Measurements from ENCODE around the gene IRX2.

IRX2 gene

GRCh38 chr5:2697446-2698200, 53.9 kb downstream of the IRX2 start:
- no peak overlapping the region for H3K4me3 Mint-ChIP-seq
- H3K4me1 Mint-ChIP-seq, result no peaks in the 10 kb centered on the region
- H3K27ac Mint-ChIP-seq, result no peak overlapping the region
- TF ChIP-seq CTCF (IDR thresholded peaks at IDR 0.05; ENCODE audit: unreplicated experiment in 3 of 3), result no peak
- peaks cover 57% of the 10 kb centered on the region for H3K27me3 Mint-ChIP-seq (ENCODE audit: low read depth)
- no peaks in the 10 kb centered on the region for H3K36me3 Mint-ChIP-seq (ENCODE audit: low read depth)
- peaks cover 5% of the 10 kb centered on the region for H3K9me3 Mint-ChIP-seq

GRCh38 chr5:2697041-2697440, 54.4 kb downstream of the IRX2 start:
- no peak overlapping the region for H3K27ac Mint-ChIP-seq
- H3K27me3 Mint-ChIP-seq (ENCODE audit: low read depth), result peaks cover 55% of the 10 kb centered on the region
- H3K9me3 Mint-ChIP-seq, result peaks cover 5% of the 10 kb centered on the region
- no peak overlapping the region for H3K4me3 Mint-ChIP-seq
- no peak for TF ChIP-seq CTCF (IDR thresholded peaks at IDR 0.05; ENCODE audit: unreplicated experiment in 3 of 3)
- no peaks in the 10 kb centered on the region for H3K4me1 Mint-ChIP-seq
- no peaks in the 10 kb centered on the region for H3K36me3 Mint-ChIP-seq (ENCODE audit: low read depth)
